IMR-90 (cell line): ENCODE measurements around the gene PRMT5. TPM values are rescaled to one million over a fixed set of nuclear protein-coding genes. Genes with fewer than 3 reads are reported as not detected.
A peak's percentile ranks its signal among the peaks of the same experiment; 100 is the strongest.

Source experiments
- ATAC-seq: fragments of 200-7000 bp; cut with Tn5 transposase; 2 replicates; pipeline ENCODE4 v1.9.1; 2020; ENCODE audit warnings: low read depth, mild to moderate bottlenecking, moderate library complexity
- BruUV-seq: library from RNA; stranded (reverse); fragments of 400-500 nt; replicated peaks from 2 replicates; lab custom pipeline; 2021; lab: Mats Ljungman, UMichigan
- CTCF ChIA-PET: fragments of 300-600 bp; formaldehyde crosslinking; extraction: SDS; loops from one replicate; lab custom pipeline; 2021; ENCODE audit warnings: antibody characterized with exemption; lab: Yijun Ruan, JAX
- POLR2A ChIA-PET: fragments of 300-600 bp; sonication (Branson Sonifier 250); formaldehyde crosslinking; loops from one replicate; lab custom pipeline; 2022; ENCODE audit warnings: antibody characterized with exemption; ENCODE audit not compliant: unreplicated experiment; lab: Charles Lee
- DNase-seq: peaks from one replicate; pipeline ENCODE4 v3.0.0; 2013
- H2AFZ ChIP-seq: replicated peaks from 2 replicates; pipeline ENCODE3; 2013; ENCODE audit warnings: low read length, mild to moderate bottlenecking; ENCODE audit not compliant: poor library complexity
- H2AK5ac ChIP-seq: 2 replicates; pipeline ENCODE4 v1.6.1; 2013; ENCODE audit warnings: low read depth, low read length, inconsistent platforms
- H2AK9ac ChIP-seq: replicated peaks from 2 replicates; pipeline ENCODE3; 2013; ENCODE audit warnings: mild to moderate bottlenecking, low read depth, low read length, moderate library complexity; ENCODE audit not compliant: poor library complexity
- H2BK120ac ChIP-seq: 2 replicates; pipeline ENCODE4 v1.6.1; 2013; ENCODE audit warnings: low read depth, low read length, inconsistent platforms
- H2BK15ac ChIP-seq: 3 replicates; pipeline ENCODE4 v1.6.1; 2013; ENCODE audit warnings: low read depth, low read length, inconsistent platforms
- H2BK20ac ChIP-seq: 2 replicates; pipeline ENCODE4 v1.6.1; 2013; ENCODE audit warnings: low read depth, mild to moderate bottlenecking, inconsistent platforms, low read length, moderate library complexity
- H2BK5ac ChIP-seq: 2 replicates; pipeline ENCODE4 v1.6.1; 2013; ENCODE audit warnings: mild to moderate bottlenecking, low read depth, low read length, inconsistent platforms; ENCODE audit not compliant: poor library complexity, severe bottlenecking
- H3K14ac ChIP-seq: replicated peaks from 2 replicates; pipeline ENCODE4 v1.6.1; 2013; ENCODE audit warnings: low read depth, low read length, inconsistent platforms
- H3K18ac ChIP-seq: 2 replicates; pipeline ENCODE4 v1.6.1; 2013; ENCODE audit warnings: low read depth, low read length, control low read depth
- H3K23ac ChIP-seq: 2 replicates; pipeline ENCODE4 v1.6.1; 2013; ENCODE audit warnings: low read depth, low read length, inconsistent platforms
- H3K27ac ChIP-seq: 2 replicates; pipeline ENCODE4 v1.5.1; 2013; ENCODE audit warnings: mild to moderate bottlenecking, control low read depth, low read length; ENCODE audit not compliant: insufficient read depth
- H3K27me3 ChIP-seq: 2 replicates; pipeline ENCODE4 v1.6.1; 2013; ENCODE audit warnings: low read length; ENCODE audit not compliant: control insufficient read depth, insufficient read depth
- H3K36me3 ChIP-seq: 2 replicates; pipeline ENCODE4 v1.6.1; 2013; ENCODE audit warnings: low read length, mixed read lengths; ENCODE audit not compliant: control insufficient read depth, insufficient read depth
- H3K4ac ChIP-seq: 2 replicates; pipeline ENCODE4 v1.6.1; 2013; ENCODE audit warnings: low read depth, low read length, inconsistent platforms
- H3K4me1 ChIP-seq: 2 replicates; pipeline ENCODE4 v1.6.1; 2013; ENCODE audit warnings: low read length, mixed read lengths; ENCODE audit not compliant: control insufficient read depth, insufficient read depth
- H3K4me2 ChIP-seq: 2 replicates; pipeline ENCODE4 v1.6.1; 2013; ENCODE audit warnings: low read depth, mild to moderate bottlenecking, control low read depth, low read length, moderate library complexity
- H3K4me3 ChIP-seq: 2 replicates; pipeline ENCODE4 v1.5.1; 2013; ENCODE audit warnings: low read depth, mild to moderate bottlenecking, control low read depth, low read length, moderate library complexity; ENCODE audit not compliant: insufficient read depth
- H3K56ac ChIP-seq: 2 replicates; pipeline ENCODE4 v1.6.1; 2013; ENCODE audit warnings: low read length, inconsistent platforms; ENCODE audit not compliant: insufficient read depth; ENCODE audit errors: extremely low read depth
- H3K79me1 ChIP-seq, 2 experiments: 2 replicates each; pipeline ENCODE4 v1.6.1; 2013; ENCODE audit warnings: low read length in 2 of 2, inconsistent platforms in 1 of 2, low read depth in 1 of 2
- H3K9ac ChIP-seq: 2 replicates; pipeline ENCODE4 v1.6.1; 2013; ENCODE audit warnings: low read depth, low read length, control low read depth
- H3K9me1 ChIP-seq: 2 replicates; pipeline ENCODE4 v1.6.1; 2013; ENCODE audit warnings: low read length, inconsistent platforms; ENCODE audit not compliant: insufficient read depth
- H3K9me3 ChIP-seq: 2 replicates; pipeline ENCODE4 v1.6.1; 2013; ENCODE audit warnings: low read length; ENCODE audit not compliant: control insufficient read depth, insufficient read depth
- H4K20me1 ChIP-seq: 2 replicates; pipeline ENCODE4 v1.6.1; 2013; ENCODE audit warnings: low read length, inconsistent platforms; ENCODE audit not compliant: insufficient read depth
- H4K5ac ChIP-seq: 2 replicates; pipeline ENCODE4 v1.6.1; 2013; ENCODE audit warnings: mild to moderate bottlenecking, low read depth, low read length, control low read depth
- H4K8ac ChIP-seq, 2 experiments: 2 replicates each; pipeline ENCODE4 v1.6.1; 2013; ENCODE audit warnings: low read depth in 2 of 2, low read length in 2 of 2, control low read depth in 1 of 2, inconsistent platforms in 1 of 2
- H4K91ac ChIP-seq: 2 replicates; pipeline ENCODE4 v1.6.1; 2013; ENCODE audit warnings: low read depth, low read length, inconsistent platforms; ENCODE audit not compliant: insufficient read depth
- CEBPB ChIP-seq: IDR thresholded peaks from 2 replicates; pipeline ENCODE4 v1.6.1; 2012; ENCODE audit warnings: low read depth, low read length, improper control_type of control experiment
- MXI1 ChIP-seq: IDR thresholded peaks from 2 replicates; pipeline ENCODE4 v1.6.1; 2012; ENCODE audit warnings: low read depth, mild to moderate bottlenecking, low read length, moderate library complexity, borderline replicate concordance
- WGBS, 2 experiments: methylation state at CpG; one replicate each; pipeline versions ENCODE4 v1.1.5 to v1.1.7; 2013; ENCODE audit warnings: missing lambda C conversion rate in 2 of 2; ENCODE audit not compliant: insufficient read length in 1 of 2; ENCODE audit errors: extremely low coverage in 2 of 2; 5-methylcytosine and 5-hydroxymethylcytosine counted together
- dilution Hi-C: fragments of 300-500 bp; cut with HindIII; formaldehyde crosslinking; loops from one replicate; pipeline ENCODE4 v1.14.3; 2018; ENCODE audit warnings: low sequenced_read_pairs; ENCODE audit not compliant: unreplicated experiment
- in situ Hi-C: fragments of 300-500 bp; cut with MboI; formaldehyde crosslinking; loops from 3 replicates; pipeline ENCODE4 v1.14.3; 2019; ENCODE audit warnings: low sequenced_read_pairs, inconsistent platforms, mixed read lengths
- intact Hi-C: fragments of 100-400 bp; cut with micrococcal nuclease; formaldehyde crosslinking; loops from 2 replicates; pipeline ENCODE4 v1.10.0; 2022
- polyA plus RNA-seq, 3 experiments: library from polyadenylated mRNA; depleted of rRNA; stranded (reverse); fragments of >200 nt; gene quantifications; 2 replicates each; pipeline ENCODE4 v1.2.3, GENCODE V29; 2012; ENCODE audit warnings: low replicate concordance in 1 of 3
- total RNA-seq: library from RNA; depleted of rRNA; stranded (reverse); fragments of >200 nt; gene quantifications from 2 replicates; pipeline ENCODE4 v1.2.3, GENCODE V29; 2012

The PRMT5 gene
- total and polyA plus RNA-seq, 2 of the 4 experiments (the other 2 are of a cell fraction), result 99.3 to 136 TPM

- Histone ChIP-seq H2BK20ac (no peak overlapping the region), H3K18ac (no peak overlapping the region), H3K14ac (no peak overlapping the region), H3K79me1 (peaks cover 11 to 33% of the 10 kb centered on the region in 2 experiments), H2BK5ac (no peak overlapping the region), H3K4me1 (no peaks in the 10 kb centered on the region), H4K91ac (no peak overlapping the region), H3K4me3 (no peak overlapping the region), H2BK120ac (no peak overlapping the region), H2AFZ (no peak overlapping the region), H3K27me3 (no peaks in the 10 kb centered on the region), H4K20me1 (no peaks in the 10 kb centered on the region), H3K4ac (no peak overlapping the region), H3K9ac (no peak overlapping the region), H2AK5ac (no peak overlapping the region), H3K23ac (no peak overlapping the region), H3K56ac (no peak overlapping the region), H3K9me3 (no peaks in the 10 kb centered on the region), H3K4me2 (no peak overlapping the region), H3K27ac (no peak overlapping the region), H3K9me1 (0 out of 2 replicates have a peak, but pooled peaks cover 3% of the 10 kb centered on the region), H4K5ac (no peak overlapping the region), H4K8ac (no peak overlapping the region), H3K36me3 (peaks cover 38% of the 10 kb centered on the region), H2AK9ac (no peak overlapping the region), H2BK15ac (no peak overlapping the region)
- DNase-seq (peak; percentile 51), ATAC-seq (peak; percentile 42; the same call in 1 of the 2 replicates)
- BruUV-seq, result no TSS peak
- TF ChIP-seq MXI1 (no peak), CEBPB (peak; percentile 88)
- WGBS, 2 experiments, result 50% methylated on average over 1 of the region's 8 CpGs; no CpG with 5 or more reads in 1 of the 2 experiments
- in situ Hi-C loops, result no loop called here
- ChIA-PET POLR2A (interaction anchor here (0.7 kb wide), 1 partner anchor 12 kb away, joined by 3 read pairs; no protein-coding TSS in a partner anchor), CTCF (interaction anchor here (0.6 kb wide), 1 partner anchor 368 kb away, joined by 3 read pairs; no protein-coding TSS in a partner anchor)
- dilution Hi-C loops, result no loop called here
- intact Hi-C loops, result no loop called here
These were observed 20.6 kb downstream of the PRMT5 start for GRCh38 chr14:22908601-22909000.
